Measurements from ENCODE around the gene NOS1AP. TPM values are rescaled to one million over a fixed set of nuclear protein-coding genes. Genes with fewer than 3 reads are reported as not detected.
"Not testable (repeated sequence)": the region's sequence is repeated elsewhere in the genome, so short reads cannot be mapped to it uniquely, and the experiment has no call there.

Gene NOS1AP
- total RNA-seq, 4 donors from 2014 or later: 0.31 to 12.7 (median 1.7) TPM

- intact Hi-C loops (cut with DNase I): no loop called here
- Histone ChIP-seq H3K4me1 (no peaks in the 10 kb centered on the region), H3K27ac (no peak overlapping the region), H3K36me3 (no peaks in the 10 kb centered on the region), H3K9me3 (no peaks in the 10 kb centered on the region), H3K27me3 (no peaks in the 10 kb centered on the region), H3K4me3 (no peak overlapping the region)
- DNase-seq: no peak
- 59 to 68% methylated on average over 5 of the region's 5 CpGs for WGBS, 2 donors
- TF ChIP-seq POLR2A (IDR thresholded peaks at IDR 0.05) (no peak), CTCF (IDR thresholded peaks at IDR 0.05) (no peak)
Observed at GRCh38 chr1:162200096-162200847, 130.8 kb downstream of the NOS1AP start.

- H3K36me3 ChIP-seq; H3K4me3 ChIP-seq; intact Hi-C loops (cut with DNase I); H3K27ac ChIP-seq; H3K9me3 ChIP-seq; H3K4me1 ChIP-seq; DNase-seq; H3K27me3 ChIP-seq: not testable (repeated sequence)
Observed at GRCh38 chr1:162201062-162201461, 131.6 kb downstream of the NOS1AP start.

- intact Hi-C loops (cut with DNase I): no loop called here
- Histone ChIP-seq H3K36me3 (no peaks in the 10 kb centered on the region), H3K27me3 (no peaks in the 10 kb centered on the region), H3K4me1 (peaks cover 0 to 15% (median 0%) of the 10 kb centered on the region in 3 donors), H3K27ac (no peak overlapping the region), H3K9me3 (no peaks in the 10 kb centered on the region), H3K4me3 (no peak overlapping the region)
- 58 to 72% methylated on average over 6 to 7 of the region's 7 CpGs for WGBS, 2 donors
- TF ChIP-seq POLR2A (IDR thresholded peaks at IDR 0.05) (no peak), CTCF (IDR thresholded peaks at IDR 0.05) (no peak)
- DNase-seq: no peak
Observed at GRCh38 chr1:162204129-162204822, 134.8 kb downstream of the NOS1AP start.

- no peak overlapping the region for H3K4me3 ChIP-seq
- H3K36me3 ChIP-seq: no peaks in the 10 kb centered on the region
- intact Hi-C loops (cut with DNase I): no loop called here
- H3K27ac ChIP-seq: no peak overlapping the region
- H3K9me3 ChIP-seq: no peaks in the 10 kb centered on the region
- TF ChIP-seq POLR2A (IDR thresholded peaks at IDR 0.05) (no peak), CTCF (IDR thresholded peaks at IDR 0.05) (no peak)
- WGBS, 2 donors: 67 to 91% methylated on average over 1 of the region's 1 CpG
- DNase-seq: no peak
- no peaks in the 10 kb centered on the region for H3K27me3 ChIP-seq
- peaks cover 0 to 15% (median 0%) of the 10 kb centered on the region in 3 donors for H3K4me1 ChIP-seq
Observed at GRCh38 chr1:162204823-162205155, 135.3 kb downstream of the NOS1AP start.

GRCh38 chr1:162206300-162206699 is 136.8 kb downstream of the NOS1AP start:
- H3K27me3 ChIP-seq: no peaks in the 10 kb centered on the region
- H3K4me3 ChIP-seq: no peak overlapping the region
- H3K27ac ChIP-seq: no peak overlapping the region
- TF ChIP-seq CTCF (IDR thresholded peaks at IDR 0.05): no peak
- TF ChIP-seq POLR2A (IDR thresholded peaks at IDR 0.05): no peak
- DNase-seq: no peak
- intact Hi-C loops (cut with DNase I): no loop called here
- 60 to 97% methylated on average over 1 of the region's 1 CpG for WGBS, 2 donors
- peaks cover 0 to 15% (median 0%) of the 10 kb centered on the region in 3 donors for H3K4me1 ChIP-seq
- no peaks in the 10 kb centered on the region for H3K36me3 ChIP-seq
- H3K9me3 ChIP-seq: no peaks in the 10 kb centered on the region
